H9 (cell line): ENCODE data around the gene MAP7. TPM values are rescaled to one million over a fixed set of nuclear protein-coding genes. Genes with fewer than 3 reads are reported as not detected.

ENCODE experiments used
- DNase-seq: peaks from one replicate; pipeline ENCODE4 v3.0.0-alpha.2; 2017
- H2AFZ ChIP-seq: one replicate; pipeline ENCODE4 v1.6.1; 2013; ENCODE audit warnings: mild to moderate bottlenecking, low read length, control low read depth, moderate library complexity
- H2AK5ac ChIP-seq: 2 replicates; pipeline ENCODE4 v1.6.1; 2013; ENCODE audit warnings: low read length, control low read depth, mixed read lengths; ENCODE audit not compliant: insufficient read length
- H2BK120ac ChIP-seq: one replicate; pipeline ENCODE4 v1.6.1; 2013; ENCODE audit warnings: low read depth, mild to moderate bottlenecking, low read length, control low read depth, inconsistent platforms; ENCODE audit not compliant: poor library complexity, severe bottlenecking
- H2BK12ac ChIP-seq: 2 replicates; pipeline ENCODE4 v1.6.1; 2013; ENCODE audit warnings: low read length, control low read depth, mixed read lengths, low read depth; ENCODE audit not compliant: insufficient read length
- H2BK15ac ChIP-seq: 2 replicates; pipeline ENCODE4 v1.6.1; 2013; ENCODE audit warnings: low read depth, low read length, control low read depth
- H2BK20ac ChIP-seq: one replicate; pipeline ENCODE4 v1.6.1; 2013; ENCODE audit warnings: low read depth, mild to moderate bottlenecking, low read length, control low read depth, inconsistent platforms; ENCODE audit not compliant: poor library complexity, severe bottlenecking
- H2BK5ac ChIP-seq: 2 replicates; pipeline ENCODE4 v1.6.1; 2013; ENCODE audit warnings: low read length, control low read depth, mixed read lengths; ENCODE audit not compliant: insufficient read length
- H3K14ac ChIP-seq: 2 replicates; pipeline ENCODE4 v1.6.1; 2013; ENCODE audit warnings: low read length, control low read depth; ENCODE audit not compliant: insufficient read depth
- H3K18ac ChIP-seq: 2 replicates; pipeline ENCODE4 v1.6.1; 2013; ENCODE audit warnings: low read depth, mild to moderate bottlenecking, mixed read lengths, low read length, control low read depth; ENCODE audit not compliant: insufficient read length
- H3K23ac ChIP-seq: 2 replicates; pipeline ENCODE4 v1.6.1; 2013; ENCODE audit warnings: low read length, control low read depth, mixed read lengths, low read depth; ENCODE audit not compliant: insufficient read length
- H3K23me2 ChIP-seq: 2 replicates; pipeline ENCODE4 v1.6.1; 2013; ENCODE audit warnings: low read depth, mild to moderate bottlenecking, mixed read lengths, low read length, control low read depth; ENCODE audit not compliant: insufficient read length, poor library complexity, severe bottlenecking
- H3K27ac ChIP-seq: 2 replicates; pipeline ENCODE4 v1.5.1; 2013; ENCODE audit warnings: low read length, control low read depth, mixed read lengths, low read depth; ENCODE audit not compliant: insufficient read length
- H3K27me3 ChIP-seq: 2 replicates; pipeline ENCODE4 v1.6.1; 2013; ENCODE audit warnings: low read length, control low read depth, inconsistent platforms; ENCODE audit not compliant: insufficient read depth
- H3K4ac ChIP-seq: 2 replicates; pipeline ENCODE4 v1.6.1; 2013; ENCODE audit warnings: low read depth, mild to moderate bottlenecking, control low read depth, inconsistent platforms, low read length, moderate library complexity
- H3K4me1 ChIP-seq: 2 replicates; pipeline ENCODE4 v1.6.1; 2013; ENCODE audit warnings: low read length, control low read depth, inconsistent platforms; ENCODE audit not compliant: insufficient read depth
- H3K4me2 ChIP-seq: 2 replicates; pipeline ENCODE4 v1.6.1; 2013; ENCODE audit warnings: low read length, control low read depth, mixed read lengths; ENCODE audit not compliant: insufficient read length, insufficient read depth
- H3K56ac ChIP-seq: 2 replicates; pipeline ENCODE4 v1.6.1; 2013; ENCODE audit warnings: low read depth, mild to moderate bottlenecking, mixed read lengths, low read length, control low read depth; ENCODE audit not compliant: insufficient read length
- H3K79me1 ChIP-seq: 2 replicates; pipeline ENCODE4 v1.6.1; 2013; ENCODE audit warnings: low read depth, mild to moderate bottlenecking, moderate library complexity, low read length, control low read depth, inconsistent platforms; ENCODE audit not compliant: insufficient read depth, poor library complexity, severe bottlenecking
- H3K79me2 ChIP-seq: 2 replicates; pipeline ENCODE4 v1.6.1; 2013; ENCODE audit warnings: low read length, control low read depth, inconsistent platforms; ENCODE audit not compliant: insufficient read depth
- H3K9ac ChIP-seq: 2 replicates; pipeline ENCODE4 v1.6.1; 2013; ENCODE audit warnings: low read length, control low read depth, mixed read lengths; ENCODE audit not compliant: insufficient read length; ENCODE audit errors: extremely low read depth
- H3K9me3 ChIP-seq: one replicate; pipeline ENCODE4 v1.6.1; 2013; ENCODE audit warnings: low read depth, low read length, inconsistent platforms; ENCODE audit not compliant: control insufficient read depth
- H3T11ph ChIP-seq: one replicate; pipeline ENCODE4 v1.6.1; 2013; ENCODE audit warnings: mild to moderate bottlenecking, low read length, control low read depth, inconsistent platforms
- H4K20me1 ChIP-seq: one replicate; pipeline ENCODE4 v1.6.1; 2013; ENCODE audit not compliant: control insufficient read depth, insufficient read length, insufficient read depth
- H4K5ac ChIP-seq: 2 replicates; pipeline ENCODE4 v1.6.1; 2013; ENCODE audit warnings: low read depth, mild to moderate bottlenecking, mixed read lengths, low read length, control low read depth; ENCODE audit not compliant: insufficient read length
- H4K8ac ChIP-seq: replicated peaks from 2 replicates; pipeline ENCODE4 v1.6.1; 2013; ENCODE audit warnings: low read length, control low read depth, mixed read lengths, low read depth; ENCODE audit not compliant: insufficient read length
- H4K91ac ChIP-seq: 2 replicates; pipeline ENCODE4 v1.6.1; 2013; ENCODE audit warnings: low read depth, mild to moderate bottlenecking, moderate library complexity, mixed read lengths, low read length, control low read depth; ENCODE audit not compliant: insufficient read length
- H3K27ac Mint-ChIP-seq, 3 experiments: 2 replicates in 2 of 3; 3 replicates in 1 of 3; pipeline ENCODE4 v1.8.0; 2020 to 2021; ENCODE audit warnings: mixed read lengths in 3 of 3, mild to moderate bottlenecking in 1 of 3, moderate library complexity in 1 of 3
- H3K27me3 Mint-ChIP-seq: 2 replicates; pipeline ENCODE4 v1.8.0; 2021; ENCODE audit warnings: low read depth, mild to moderate bottlenecking, moderate library complexity, mixed read lengths
- H3K36me3 Mint-ChIP-seq, 3 experiments: 2 replicates in 2 of 3; 3 replicates in 1 of 3; pipeline ENCODE4 v1.8.0; 2020 to 2021; ENCODE audit warnings: low read depth in 3 of 3, mixed read lengths in 3 of 3; ENCODE audit not compliant: insufficient read depth in 1 of 3
- H3K4me1 Mint-ChIP-seq, 2 experiments: 2 replicates each; pipeline ENCODE4 v1.8.0; 2020; ENCODE audit warnings: mixed read lengths in 2 of 2
- H3K4me3 Mint-ChIP-seq, 2 experiments: 2 replicates in 1 of 2; 3 replicates in 1 of 2; pipeline ENCODE4 v1.8.0; 2020 to 2021; ENCODE audit warnings: mild to moderate bottlenecking in 2 of 2, mixed read lengths in 2 of 2, moderate library complexity in 1 of 2
- H3K9me3 Mint-ChIP-seq, 2 experiments: 2 replicates in 1 of 2; 3 replicates in 1 of 2; pipeline ENCODE4 v1.8.0; 2020; ENCODE audit warnings: mild to moderate bottlenecking in 2 of 2, mixed read lengths in 2 of 2, moderate library complexity in 1 of 2
- CTCF ChIP-seq: fragments of 200-600 bp; sonication (generic); conservative IDR thresholded peaks from 3 replicates; pipeline ENCODE4 v1.8.0; 2021; ENCODE audit warnings: antibody characterized with exemption, mild to moderate bottlenecking
- WGBS: extraction: QIAGEN DNeasy Blood & Tissue Kit; methylation state at CpG from one replicate; pipeline ENCODE4 v1.1.7; 2013; ENCODE audit warnings: missing lambda C conversion rate, low lambda C conversion rate, mixed read lengths; ENCODE audit not compliant: insufficient read length; ENCODE audit errors: extremely low coverage; 5-methylcytosine and 5-hydroxymethylcytosine counted together
- total RNA-seq: library from RNA; stranded (reverse); gene quantifications from 2 replicates; pipeline ENCODE4 v1.2.1, GENCODE V29; 2021

The MAP7 gene
- total RNA-seq, 1 experiment from 2014 or later, result 51.1 TPM

- Histone ChIP-seq H3K4me1 (peaks cover 7% of the 10 kb centered on the region), H3K23ac (no peak overlapping the region), H3K56ac (no peak overlapping the region), H2AFZ (no peak overlapping the region), H3K79me1 (no peaks in the 10 kb centered on the region), H2BK12ac (no peak overlapping the region), H3K9ac (no peak overlapping the region), H2AK5ac (no peak overlapping the region), H3K23me2 (no peaks in the 10 kb centered on the region), H2BK15ac (no peak overlapping the region), H3K27me3 (no peaks in the 10 kb centered on the region), H3K79me2 (no peaks in the 10 kb centered on the region; the same call in 1 of the 2 replicates), H4K91ac (no peak overlapping the region), H3K18ac (no peak overlapping the region), H4K20me1 (no peaks in the 10 kb centered on the region), H3K9me3 (no peaks in the 10 kb centered on the region), H2BK120ac (no peak overlapping the region), H3K27ac (no peak overlapping the region), H3K4ac (no peak overlapping the region), H4K5ac (no peak overlapping the region), H2BK5ac (no peak overlapping the region), H3K14ac (no peak overlapping the region), H4K8ac (no peak overlapping the region), H2BK20ac (no peak overlapping the region), H3K4me2 (no peak overlapping the region), H3T11ph (no peak overlapping the region)
- H3K27me3 Mint-ChIP-seq, result no peaks in the 10 kb centered on the region
- H3K4me1 Mint-ChIP-seq, result peaks cover 42 to 50% of the 10 kb centered on the region in 2 experiments
- H3K36me3 Mint-ChIP-seq, result no peaks in the 10 kb centered on the region; a peak in 1 of 7 replicates
- no peak overlapping the region for H3K4me3 Mint-ChIP-seq
- no peak for DNase-seq
- TF ChIP-seq CTCF, result no peak
- peak overlapping the region in 1 of 3 experiments; percentile 37; a peak in 2 of 7 replicates for H3K27ac Mint-ChIP-seq
- no CpG with 5 or more reads among the region's 3 CpGs for WGBS
- no peaks in the 10 kb centered on the region for H3K9me3 Mint-ChIP-seq
Observed at GRCh38 chr6:136445063-136445462, 105.2 kb downstream of the MAP7 start.
